ENCODE results near the gene BTAF1. TPM values are rescaled to one million over a fixed set of nuclear protein-coding genes. Genes with fewer than 3 reads are reported as not detected.

Gene BTAF1
- polyA plus RNA-seq, 1 donor (not counting 4 experiments of a cell fraction or from before 2014, with no cell fraction given), result 42.9 TPM

DNA sequence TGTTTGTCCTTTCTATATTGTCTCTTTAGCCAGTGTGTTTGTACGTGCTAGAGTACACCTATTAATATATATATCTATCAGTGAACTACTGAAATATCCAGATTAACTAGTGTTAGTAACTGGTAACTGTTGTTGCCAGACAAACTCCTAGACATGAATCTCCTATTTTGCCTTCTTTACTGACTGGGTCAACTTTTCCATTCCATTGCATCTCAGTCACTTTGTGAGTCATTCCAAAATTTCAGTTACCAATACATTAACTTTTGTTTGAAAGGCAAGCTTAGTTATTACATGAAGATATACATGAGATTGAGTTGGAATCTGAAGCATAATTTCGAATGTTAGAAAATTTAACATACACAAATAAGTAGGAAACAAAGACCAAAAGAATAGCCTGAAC is 51.4 kb downstream of the BTAF1 start:
- peaks cover 1 to 11% of the 10 kb centered on the region in 2 experiments for H3K36me3 ChIP-seq (ENCODE audit: control insufficient read depth in 2 of 2, extremely low read depth in 1 of 2, insufficient read depth in 2 of 2, low read length in 2 of 2)
- H3K4me1 ChIP-seq (ENCODE audit: control insufficient read depth, extremely low read depth, insufficient read depth, low read length), result peaks cover 13% of the 10 kb centered on the region
- H3K4me2 ChIP-seq (ENCODE audit: control insufficient read depth, extremely low read depth, insufficient read depth, low read depth, low read length), result no peak overlapping the region
- H2AFZ ChIP-seq (ENCODE audit: control insufficient read depth, low read length), result no peak overlapping the region
- no peak overlapping the region for H3K4me3 ChIP-seq (ENCODE audit: control insufficient read depth in 2 of 3, extremely low read depth in 1 of 3, insufficient read depth in 2 of 3, low read depth in 1 of 3, low read length in 3 of 3)
- H3K27ac ChIP-seq (ENCODE audit: control insufficient read depth, insufficient read depth, low read length), result no peak overlapping the region
- no peaks in the 10 kb centered on the region for H4K20me1 ChIP-seq (ENCODE audit: control insufficient read depth, extremely low read depth, insufficient read depth, low read length)
- H3K79me2 ChIP-seq (ENCODE audit: control insufficient read depth, insufficient read depth, low read length), result no peaks in the 10 kb centered on the region
- dilution Hi-C loops (cut with MboI; ENCODE audit: extremely low pct_ligation_motif_present, low sequenced_read_pairs), result no loop called here
- no peaks in the 10 kb centered on the region for H3K27me3 ChIP-seq (ENCODE audit: control insufficient read depth, extremely low read depth, insufficient read depth, low read length)
- no peak overlapping the region for H3K9ac ChIP-seq (ENCODE audit: control insufficient read depth, extremely low read depth, insufficient read depth, low read length)
- DNase-seq (ENCODE audit: low read depth, low spot score) (peak; percentile 13), FAIRE-seq (peak; percentile 84)
- H3K9me3 ChIP-seq (ENCODE audit: control insufficient read depth, low read depth, low read length), result no peaks in the 10 kb centered on the region
- TF ChIP-seq, protein P1, sequence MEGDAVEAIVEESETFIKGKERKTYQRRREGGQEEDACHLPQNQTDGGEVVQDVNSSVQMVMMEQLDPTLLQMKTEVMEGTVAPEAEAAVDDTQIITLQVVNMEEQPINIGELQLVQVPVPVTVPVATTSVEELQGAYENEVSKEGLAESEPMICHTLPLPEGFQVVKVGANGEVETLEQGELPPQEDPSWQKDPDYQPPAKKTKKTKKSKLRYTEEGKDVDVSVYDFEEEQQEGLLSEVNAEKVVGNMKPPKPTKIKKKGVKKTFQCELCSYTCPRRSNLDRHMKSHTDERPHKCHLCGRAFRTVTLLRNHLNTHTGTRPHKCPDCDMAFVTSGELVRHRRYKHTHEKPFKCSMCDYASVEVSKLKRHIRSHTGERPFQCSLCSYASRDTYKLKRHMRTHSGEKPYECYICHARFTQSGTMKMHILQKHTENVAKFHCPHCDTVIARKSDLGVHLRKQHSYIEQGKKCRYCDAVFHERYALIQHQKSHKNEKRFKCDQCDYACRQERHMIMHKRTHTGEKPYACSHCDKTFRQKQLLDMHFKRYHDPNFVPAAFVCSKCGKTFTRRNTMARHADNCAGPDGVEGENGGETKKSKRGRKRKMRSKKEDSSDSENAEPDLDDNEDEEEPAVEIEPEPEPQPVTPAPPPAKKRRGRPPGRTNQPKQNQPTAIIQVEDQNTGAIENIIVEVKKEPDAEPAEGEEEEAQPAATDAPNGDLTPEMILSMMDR (optimal IDR thresholded peaks at IDR 0.05 in 1 of 3, IDR thresholded peaks at IDR 0.05 in 1 of 3, conservative IDR thresholded peaks at IDR 0.05 in 1 of 3; ENCODE audit: extremely low read depth in 1 of 3, insufficient read depth in 2 of 3, low read length in 3 of 3), result no peak
- no peak for TF ChIP-seq EZH2 (IDR thresholded peaks at IDR 0.05; ENCODE audit: low read length)
- H3K9me1 ChIP-seq (ENCODE audit: control insufficient read depth, extremely low read depth, insufficient read depth, low read length), result no peaks in the 10 kb centered on the region

DNA sequence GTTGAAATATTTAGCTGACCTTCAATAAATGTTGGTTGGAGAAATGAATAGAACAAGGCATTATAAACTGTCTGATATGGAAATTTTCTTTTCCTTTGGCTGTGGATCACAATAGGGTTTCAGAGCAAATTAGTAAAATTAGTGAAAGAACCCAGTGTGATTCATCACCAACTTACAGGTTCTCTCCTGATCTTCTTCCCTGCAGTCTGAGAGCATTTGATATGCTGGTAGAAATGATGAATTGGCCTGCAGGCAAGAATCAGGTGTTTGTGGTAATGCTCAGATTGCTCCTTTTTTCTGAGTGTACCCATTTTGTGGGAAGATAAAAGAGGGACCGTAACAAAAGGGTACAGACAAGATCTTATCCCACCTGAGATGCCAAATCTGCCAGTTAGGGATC is 51.9 kb downstream of the BTAF1 start:
- Histone ChIP-seq H3K79me2 (ENCODE audit: control insufficient read depth, insufficient read depth, low read length) (no peaks in the 10 kb centered on the region), H3K27ac (ENCODE audit: control insufficient read depth, insufficient read depth, low read length) (no peak overlapping the region), H2AFZ (ENCODE audit: control insufficient read depth, low read length) (no peak overlapping the region), H3K9ac (ENCODE audit: control insufficient read depth, extremely low read depth, insufficient read depth, low read length) (no peak overlapping the region), H3K4me1 (ENCODE audit: control insufficient read depth, extremely low read depth, insufficient read depth, low read length) (peaks cover 13% of the 10 kb centered on the region), H4K20me1 (ENCODE audit: control insufficient read depth, extremely low read depth, insufficient read depth, low read length) (no peaks in the 10 kb centered on the region), H3K27me3 (ENCODE audit: control insufficient read depth, extremely low read depth, insufficient read depth, low read length) (no peaks in the 10 kb centered on the region), H3K4me3 (ENCODE audit: control insufficient read depth in 2 of 3, extremely low read depth in 1 of 3, insufficient read depth in 2 of 3, low read depth in 1 of 3, low read length in 3 of 3) (no peak overlapping the region), H3K9me1 (ENCODE audit: control insufficient read depth, extremely low read depth, insufficient read depth, low read length) (no peaks in the 10 kb centered on the region), H3K4me2 (ENCODE audit: control insufficient read depth, extremely low read depth, insufficient read depth, low read depth, low read length) (no peak overlapping the region), H3K9me3 (ENCODE audit: control insufficient read depth, low read depth, low read length) (no peaks in the 10 kb centered on the region), H3K36me3 (ENCODE audit: control insufficient read depth in 2 of 2, extremely low read depth in 1 of 2, insufficient read depth in 2 of 2, low read length in 2 of 2) (peaks cover 1 to 11% of the 10 kb centered on the region in 2 experiments)
- dilution Hi-C loops (cut with MboI; ENCODE audit: extremely low pct_ligation_motif_present, low sequenced_read_pairs), result no loop called here
- FAIRE-seq, result peak; percentile 71
- TF ChIP-seq EZH2 (IDR thresholded peaks at IDR 0.05; ENCODE audit: low read length), result no peak
- TF ChIP-seq, protein P1 (optimal IDR thresholded peaks at IDR 0.05 in 1 of 3, IDR thresholded peaks at IDR 0.05 in 1 of 3, conservative IDR thresholded peaks at IDR 0.05 in 1 of 3; ENCODE audit: extremely low read depth in 1 of 3, insufficient read depth in 2 of 3, low read length in 3 of 3), result no peak
- DNase-seq (ENCODE audit: low read depth, low spot score), result peak; percentile 5

Data from keratinocyte (primary cell).